Neural crest cell (in vitro differentiated cells): Measurements from ENCODE around the gene NLGN4X. TPM values are rescaled to one million over a fixed set of nuclear protein-coding genes. Genes with fewer than 3 reads are reported as not detected.

Experiments
- DNase-seq: peaks from one replicate; pipeline ENCODE4 v3.0.0; 2021; ENCODE audit warnings: low read depth, mixed read lengths, low spot score
- H3K27ac Mint-ChIP-seq: one replicate; pipeline ENCODE4 v1.8.0; 2021; ENCODE audit warnings: mild to moderate bottlenecking, mixed read lengths; ENCODE audit not compliant: unreplicated experiment
- H3K27me3 Mint-ChIP-seq: 2 replicates; pipeline ENCODE4 v1.8.0; 2021; ENCODE audit warnings: low read depth, mild to moderate bottlenecking, mixed read lengths
- H3K36me3 Mint-ChIP-seq: 2 replicates; pipeline ENCODE4 v1.8.0; 2021; ENCODE audit warnings: low read depth, mild to moderate bottlenecking, mixed read lengths
- H3K4me1 Mint-ChIP-seq: 2 replicates; pipeline ENCODE4 v1.8.0; 2021; ENCODE audit warnings: mixed read lengths
- H3K4me3 Mint-ChIP-seq: one replicate; pipeline ENCODE4 v1.8.0; 2021; ENCODE audit warnings: mild to moderate bottlenecking, mixed read lengths
- H3K9me3 Mint-ChIP-seq: 2 replicates; pipeline ENCODE4 v1.8.0; 2021; ENCODE audit warnings: mixed read lengths
- CTCF ChIP-seq: fragments of 200-600 bp; sonication (generic); conservative IDR thresholded peaks from 2 replicates; pipeline ENCODE4 v1.5.0; 2021; ENCODE audit warnings: antibody characterized with exemption, mild to moderate bottlenecking
- total RNA-seq: library from RNA; stranded (reverse); gene quantifications from 2 replicates; pipeline ENCODE4 v1.2.1, GENCODE V29; 2021

The NLGN4X gene
- total RNA-seq, 1 donor from 2014 or later = 57.8 TPM

- Mint-ChIP-seq H3K9me3 (peaks cover 9% of the 10 kb centered on the region), H3K4me3 (no peak overlapping the region), H3K27ac (no peak overlapping the region), H3K36me3 (peaks cover 32% of the 10 kb centered on the region), H3K4me1 (peaks cover 32% of the 10 kb centered on the region), H3K27me3 (no peaks in the 10 kb centered on the region)
- no peak for DNase-seq
- TF ChIP-seq CTCF = no peak
These were observed 224.1 kb downstream of the NLGN4X start for GRCh38 chrX:6004529-6004928.

- Mint-ChIP-seq H3K27ac (no peak overlapping the region), H3K36me3 (peaks cover 24% of the 10 kb centered on the region), H3K4me3 (no peak overlapping the region), H3K9me3 (no peaks in the 10 kb centered on the region), H3K27me3 (no peaks in the 10 kb centered on the region), H3K4me1 (peaks cover 46% of the 10 kb centered on the region)
- no peak for DNase-seq
- TF ChIP-seq CTCF = no peak
These were observed 226.6 kb downstream of the NLGN4X start for GRCh38 chrX:6002056-6002455.

- peaks cover 14% of the 10 kb centered on the region for H3K36me3 Mint-ChIP-seq
- no peak for TF ChIP-seq CTCF
- H3K9me3 Mint-ChIP-seq = no peaks in the 10 kb centered on the region
- DNase-seq = no peak
- H3K4me3 Mint-ChIP-seq = no peak overlapping the region
- H3K27me3 Mint-ChIP-seq = no peaks in the 10 kb centered on the region
- H3K27ac Mint-ChIP-seq = peak overlapping the region; percentile 60
- peaks cover 45% of the 10 kb centered on the region for H3K4me1 Mint-ChIP-seq
These were observed 229.8 kb downstream of the NLGN4X start for GRCh38 chrX:5998901-5999300.

- no peak for DNase-seq
- TF ChIP-seq CTCF = no peak
- Mint-ChIP-seq H3K27ac (peak overlapping the region; percentile 60), H3K4me1 (peaks cover 44% of the 10 kb centered on the region), H3K27me3 (no peaks in the 10 kb centered on the region), H3K36me3 (peaks cover 16% of the 10 kb centered on the region), H3K4me3 (no peak overlapping the region), H3K9me3 (no peaks in the 10 kb centered on the region)
These were observed 230.2 kb downstream of the NLGN4X start for GRCh38 chrX:5998456-5998855.

GRCh38 chrX:5991393-5991792 lies 237.3 kb downstream of the NLGN4X start:
- DNase-seq = no peak
- no peaks in the 10 kb centered on the region for H3K27me3 Mint-ChIP-seq
- no peaks in the 10 kb centered on the region for H3K9me3 Mint-ChIP-seq
- no peak overlapping the region for H3K27ac Mint-ChIP-seq
- H3K4me3 Mint-ChIP-seq = no peak overlapping the region
- peaks cover 10% of the 10 kb centered on the region for H3K36me3 Mint-ChIP-seq
- peaks cover 21% of the 10 kb centered on the region for H3K4me1 Mint-ChIP-seq
- no peak for TF ChIP-seq CTCF

- TF ChIP-seq CTCF = no peak
- H3K4me1 Mint-ChIP-seq = peaks cover 18% of the 10 kb centered on the region
- no peak overlapping the region for H3K4me3 Mint-ChIP-seq
- DNase-seq = no peak
- H3K27me3 Mint-ChIP-seq = no peaks in the 10 kb centered on the region
- no peak overlapping the region for H3K27ac Mint-ChIP-seq
- peaks cover 9% of the 10 kb centered on the region for H3K36me3 Mint-ChIP-seq
- H3K9me3 Mint-ChIP-seq = peaks cover 3% of the 10 kb centered on the region
These were observed 249.3 kb downstream of the NLGN4X start for GRCh38 chrX:5979338-5979737.
